ENCODE measurements around the gene NAT10.

Gene NAT10

DNA sequence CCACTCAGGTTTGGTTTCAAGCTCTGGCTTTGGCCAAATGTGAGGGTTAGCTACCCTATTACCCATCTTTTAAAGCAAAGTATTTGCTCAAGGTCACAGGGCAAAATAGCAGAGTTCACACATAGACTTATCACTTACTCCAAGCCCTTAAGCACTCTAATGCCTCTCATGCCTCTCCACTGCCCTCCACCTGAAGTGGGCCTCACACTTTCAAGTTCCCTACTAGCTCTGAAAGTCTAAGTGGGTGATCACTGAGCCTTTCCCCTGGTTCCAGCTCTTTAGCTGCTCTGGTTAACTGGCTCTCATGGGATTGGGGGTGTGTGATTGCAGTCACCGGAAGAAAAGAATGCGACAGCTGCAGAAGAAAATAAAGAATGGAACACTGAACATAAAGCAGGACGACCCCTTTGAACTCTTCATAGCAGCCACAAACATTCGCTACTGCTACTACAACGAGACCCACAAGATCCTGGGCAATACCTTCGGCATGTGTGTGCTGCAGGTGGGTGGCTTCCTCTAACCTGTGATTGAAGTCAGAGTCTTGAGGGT lies 6.4 kb downstream of the NAT10 start:
- FAIRE-seq: no peak

DNA sequence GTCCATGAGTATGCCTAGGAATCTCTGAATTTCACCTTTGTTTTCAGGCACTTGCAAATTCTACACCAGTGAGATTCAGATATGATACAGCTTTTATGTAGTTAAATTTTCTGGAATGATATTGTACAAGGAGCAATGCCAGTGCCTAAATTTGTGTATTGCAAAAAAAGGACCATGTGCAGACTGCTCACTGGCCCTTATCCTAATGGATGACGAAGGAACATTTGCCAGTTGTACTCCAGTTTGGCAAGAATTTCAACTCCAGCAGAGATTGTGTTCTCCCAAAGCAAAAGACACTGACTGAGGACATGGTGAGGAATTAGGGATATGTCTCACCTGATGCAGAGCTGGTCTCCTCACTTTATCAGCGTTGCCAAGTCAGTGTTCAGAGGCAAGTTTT lies 8.6 kb downstream of the NAT10 start:
- FAIRE-seq: no peak

DNA sequence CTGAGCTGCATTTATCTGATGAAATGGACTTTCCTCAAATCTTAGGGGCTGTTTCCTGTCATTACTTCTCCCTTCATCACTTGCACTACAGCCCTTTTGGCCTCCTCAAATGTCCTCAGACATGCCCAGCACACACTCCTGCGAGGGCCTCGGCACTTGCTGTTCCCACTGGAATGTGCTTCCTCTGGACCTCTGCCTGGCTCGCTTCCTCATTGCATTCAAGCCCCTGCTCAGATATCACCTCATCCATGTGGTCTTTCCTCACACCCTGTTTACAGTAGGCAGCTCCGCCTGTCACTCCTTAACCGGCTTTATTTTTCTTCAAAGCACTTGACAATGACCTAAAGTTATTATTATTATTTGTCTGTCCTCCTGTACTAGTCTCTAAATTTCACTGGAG lies 9.0 kb downstream of the NAT10 start:
- no peak for FAIRE-seq

DNA sequence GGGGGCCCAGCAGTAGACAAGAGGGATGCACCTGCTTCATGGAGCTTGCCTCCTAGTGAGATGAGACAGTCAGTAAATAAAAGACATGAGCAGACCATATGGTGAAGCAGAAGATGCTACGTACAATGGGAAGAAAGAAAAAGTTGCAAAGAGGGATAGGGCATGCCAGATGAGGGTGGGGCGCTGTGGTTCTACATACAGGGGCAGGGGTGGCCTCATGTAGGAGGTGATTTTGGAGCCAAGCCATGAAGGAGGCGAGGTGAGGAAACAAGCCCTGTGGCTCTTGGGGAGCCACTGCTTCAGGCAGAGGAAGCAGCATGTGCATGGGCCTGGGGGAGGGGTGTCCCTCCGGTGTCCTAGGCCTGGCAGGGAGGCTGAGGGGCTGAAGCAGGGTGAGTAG lies 15.2 kb downstream of the NAT10 start:
- FAIRE-seq: no peak

DNA sequence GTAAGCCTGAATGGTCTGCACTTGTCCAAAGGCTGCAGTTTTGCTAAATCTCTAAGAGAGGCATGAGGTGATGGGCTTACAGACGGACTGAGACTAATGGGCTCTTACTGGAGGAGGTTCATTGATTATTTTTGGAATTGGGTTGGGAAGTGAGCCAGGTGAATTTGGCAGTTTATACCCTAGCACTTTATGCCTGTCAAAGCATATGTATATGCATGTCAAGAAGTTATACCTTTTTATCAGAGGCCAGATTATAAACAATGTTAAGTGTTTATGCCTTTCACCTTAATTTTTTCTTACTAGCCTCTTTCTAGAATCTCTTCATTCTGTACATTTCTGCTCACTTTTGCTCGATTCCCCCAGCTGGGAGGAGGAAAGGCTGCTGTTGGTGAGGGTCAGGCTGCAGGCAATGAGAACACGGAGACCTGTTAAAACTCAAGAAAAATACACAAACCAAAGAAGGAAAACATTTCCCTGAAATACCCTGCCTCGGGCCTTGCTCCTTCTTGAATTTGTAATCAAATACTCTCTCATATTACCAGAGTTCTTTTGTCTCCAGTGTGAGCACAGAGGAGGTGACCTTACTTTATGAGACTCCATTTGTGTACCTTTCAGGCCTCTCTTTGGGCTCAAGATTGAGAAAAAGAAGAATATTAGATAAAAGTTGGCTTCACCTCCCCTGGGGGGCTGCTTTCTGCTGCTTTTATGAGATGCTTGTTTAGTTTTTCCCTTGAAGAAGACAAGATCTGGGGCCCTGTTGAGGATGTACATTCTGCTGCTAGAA lies 19.6 kb downstream of the NAT10 start:
- no peak for FAIRE-seq

DNA sequence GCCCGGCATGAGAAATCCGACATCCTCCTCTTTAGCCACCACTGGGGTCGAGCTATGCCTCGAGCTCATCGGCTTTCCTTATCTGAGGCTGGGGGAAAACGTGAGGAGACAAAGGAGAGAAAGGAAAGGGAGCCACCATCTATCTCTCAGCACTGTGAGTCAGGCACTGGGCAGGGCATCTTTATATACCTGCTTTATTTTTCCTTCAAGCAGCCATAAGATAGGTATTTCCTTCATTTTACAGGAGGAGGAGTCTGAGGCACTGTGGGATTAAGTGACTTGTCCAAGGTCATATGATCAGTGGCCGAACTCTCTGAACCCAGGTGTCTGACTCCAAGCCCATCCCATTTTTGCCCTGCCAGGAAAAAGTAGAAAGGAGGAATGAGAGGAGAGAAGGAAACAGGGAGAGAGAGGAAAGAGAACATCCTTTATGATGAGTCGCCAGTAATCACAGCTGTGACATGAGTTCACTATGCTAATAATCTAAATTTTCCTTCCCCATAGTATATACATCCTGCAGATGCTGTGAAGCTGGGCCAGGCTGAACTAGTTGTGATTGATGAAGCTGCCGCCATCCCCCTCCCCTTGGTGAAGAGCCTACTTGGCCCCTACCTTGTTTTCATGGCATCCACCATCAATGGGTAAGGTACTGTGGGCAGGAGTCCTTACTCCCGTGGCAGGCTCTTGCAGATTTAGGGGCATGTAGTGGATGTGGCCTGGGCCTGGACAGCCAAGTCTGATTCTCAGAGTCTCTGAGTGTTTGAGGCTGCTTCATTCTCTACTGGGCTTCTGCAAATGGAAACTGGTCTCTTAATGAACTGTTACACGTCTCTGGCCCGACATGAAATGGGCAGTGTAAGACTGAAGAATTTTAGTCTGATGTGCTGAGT lies 21.8 kb downstream of the NAT10 start:
- no peak for FAIRE-seq

DNA sequence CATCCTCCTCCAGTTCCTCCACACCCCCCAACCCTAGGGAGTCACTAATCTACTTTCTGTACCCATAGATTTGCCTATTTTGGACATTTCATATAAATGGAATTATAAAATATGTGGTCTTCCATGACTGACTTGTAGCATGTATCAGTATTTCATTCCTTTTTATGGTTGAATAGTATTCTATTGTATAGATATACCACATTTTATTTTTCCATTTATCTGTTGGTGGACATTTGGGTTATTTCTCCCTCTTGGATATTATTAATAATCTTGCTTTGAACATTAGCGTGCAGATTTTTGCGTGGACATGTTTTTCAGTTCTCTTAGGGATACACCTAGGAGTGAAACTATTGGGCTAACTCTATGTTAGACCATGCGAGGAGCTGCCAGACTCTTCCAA lies 23.4 kb downstream of the NAT10 start:
- FAIRE-seq: no peak

DNA sequence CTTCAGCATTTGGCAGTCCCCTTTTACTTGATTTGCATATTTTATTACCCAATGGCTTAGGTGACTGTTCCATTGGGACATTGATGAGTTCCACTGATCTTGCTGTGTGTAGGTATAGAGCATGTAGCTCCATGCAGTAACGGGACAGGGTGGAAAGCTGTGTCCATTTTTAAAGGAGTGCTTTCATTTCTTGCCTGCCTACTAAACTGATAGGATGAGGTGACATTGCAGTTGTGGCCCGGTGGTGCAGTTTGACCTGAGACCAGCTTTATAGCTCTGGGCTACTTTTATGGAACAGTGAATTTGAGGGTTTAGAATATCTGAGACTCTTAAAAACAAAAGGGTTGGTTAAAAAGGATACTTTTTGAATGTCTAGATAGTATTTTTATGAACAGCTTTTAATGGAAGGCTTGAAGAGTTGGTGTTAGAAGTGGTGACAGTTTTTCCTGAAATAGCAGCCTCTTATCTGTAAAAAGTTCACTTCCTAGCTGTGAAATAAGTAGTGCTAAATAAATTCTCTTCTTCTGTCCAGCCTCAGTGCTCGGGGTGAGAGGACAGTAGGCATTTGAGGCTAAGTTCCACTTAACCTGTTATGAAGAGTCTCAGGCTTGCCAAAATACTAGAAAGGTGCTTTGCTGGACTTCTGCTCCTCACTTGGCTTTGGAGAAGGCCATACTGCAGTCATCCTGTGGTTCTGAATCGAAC lies 27.0 kb downstream of the NAT10 start:
- FAIRE-seq: no peak

DNA sequence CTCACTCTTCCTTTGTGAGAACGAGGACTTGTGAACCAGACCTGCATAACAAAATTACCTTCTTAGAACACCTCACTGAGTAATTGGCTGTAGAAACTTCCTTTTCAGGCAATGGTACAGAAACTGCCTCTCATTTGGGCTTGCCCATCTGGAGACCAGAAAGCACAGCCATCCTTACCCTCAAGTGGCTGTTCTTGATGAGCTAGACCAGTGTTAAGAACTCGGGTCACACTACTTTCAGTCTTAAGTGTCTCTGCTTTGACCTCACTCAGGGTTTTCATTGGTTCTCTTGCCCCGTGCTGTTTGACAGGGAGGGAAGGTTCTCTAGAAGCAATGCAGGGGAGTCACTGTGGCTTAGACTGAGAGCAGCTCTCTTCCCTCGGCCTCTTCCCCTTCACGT lies 29.3 kb downstream of the NAT10 start:
- FAIRE-seq: no peak

DNA sequence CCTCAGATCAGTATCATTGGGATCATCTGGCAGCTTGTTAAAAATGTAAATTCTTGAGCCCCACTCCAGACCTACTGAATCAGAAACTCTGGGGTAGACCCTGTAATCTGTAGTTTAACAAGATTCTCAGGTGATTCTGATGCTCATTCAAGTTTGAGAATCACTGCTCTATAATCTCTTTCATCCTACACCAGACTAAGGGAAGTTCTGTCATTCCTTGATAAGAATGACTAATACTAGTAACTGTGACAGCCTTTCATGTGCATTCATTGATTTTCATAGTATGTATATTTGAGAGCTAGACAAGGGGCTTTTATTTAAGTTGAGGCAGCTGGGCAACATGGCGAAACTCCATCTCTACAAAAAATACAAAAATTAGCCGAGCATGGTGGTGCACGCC lies 30.0 kb downstream of the NAT10 start:
- no peak for FAIRE-seq

DNA sequence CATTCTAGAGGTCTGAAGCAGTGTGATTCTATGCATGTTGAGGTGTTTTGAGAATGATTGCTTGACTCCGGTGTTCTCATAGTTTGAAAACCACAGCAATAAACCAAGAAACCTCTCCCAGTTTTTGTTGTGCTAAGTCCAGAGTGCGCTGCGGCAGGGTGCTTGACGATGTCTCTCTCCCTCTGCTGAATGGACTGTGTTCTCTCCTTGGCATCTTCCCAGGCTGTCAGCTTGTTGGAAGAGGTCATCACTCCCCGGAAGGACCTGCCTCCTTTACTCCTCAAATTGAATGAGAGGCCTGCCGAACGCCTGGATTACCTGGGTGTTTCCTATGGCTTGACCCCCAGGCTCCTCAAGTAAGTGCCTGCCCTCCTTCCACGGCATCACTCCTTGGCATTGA lies 31.0 kb downstream of the NAT10 start:
- FAIRE-seq: no peak

DNA sequence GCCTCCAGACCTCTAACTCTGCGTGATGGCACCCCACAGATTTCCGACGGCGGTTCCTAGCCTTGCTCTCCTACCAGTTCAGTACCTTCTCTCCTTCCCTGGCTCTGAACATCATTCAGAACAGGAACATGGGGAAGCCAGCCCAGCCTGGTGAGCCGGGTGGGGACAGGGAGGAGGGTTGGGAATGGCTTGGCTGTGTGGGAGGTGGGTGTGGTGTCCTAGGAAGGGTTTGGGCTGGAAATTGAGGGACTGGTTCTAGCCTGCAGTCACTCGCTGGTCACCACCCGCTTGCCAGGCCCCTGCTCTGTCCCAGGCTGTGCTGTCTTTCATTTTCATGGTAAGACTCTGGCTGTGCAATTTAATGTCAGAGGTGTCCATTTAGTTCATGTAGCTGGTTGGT lies 33.9 kb downstream of the NAT10 start:
- FAIRE-seq: no peak

DNA sequence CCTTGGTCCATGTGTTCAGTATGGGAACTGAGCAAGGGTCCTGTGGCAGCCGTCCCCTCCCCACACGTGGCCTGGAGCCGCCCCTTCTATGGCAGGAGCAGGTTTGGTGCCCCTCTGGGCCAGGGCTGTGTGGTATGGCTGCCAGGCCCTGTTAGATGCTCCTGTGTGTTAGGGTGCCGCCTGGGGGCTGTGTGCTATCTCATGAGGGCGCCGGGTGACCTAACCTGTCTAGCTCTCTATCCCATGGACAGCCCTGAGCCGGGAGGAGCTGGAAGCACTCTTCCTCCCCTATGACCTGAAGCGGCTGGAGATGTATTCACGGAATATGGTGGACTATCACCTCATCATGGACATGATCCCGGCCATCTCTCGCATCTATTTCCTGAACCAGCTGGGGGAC lies 34.7 kb downstream of the NAT10 start:
- no peak for FAIRE-seq

DNA sequence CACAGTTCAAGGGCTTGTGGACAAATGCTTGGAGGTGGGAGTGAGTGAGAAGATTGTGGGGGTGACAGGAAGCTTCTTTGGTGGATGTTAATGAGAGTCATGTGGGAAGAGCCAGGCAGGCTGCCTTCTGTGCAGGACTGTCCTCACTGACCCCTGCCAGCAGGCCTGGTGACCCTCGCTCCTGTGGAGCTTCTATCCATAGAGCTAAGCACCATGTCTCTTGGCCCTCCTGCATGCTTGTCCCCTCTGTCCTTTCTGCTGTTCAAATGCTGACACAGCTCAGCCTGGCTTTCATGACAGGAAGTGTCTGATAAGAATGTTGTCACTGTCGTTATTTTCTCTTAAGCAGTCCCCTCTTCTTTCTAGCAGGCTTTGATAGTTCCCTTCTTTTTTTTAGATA lies 37.6 kb downstream of the NAT10 start:
- no peak for FAIRE-seq

DNA sequence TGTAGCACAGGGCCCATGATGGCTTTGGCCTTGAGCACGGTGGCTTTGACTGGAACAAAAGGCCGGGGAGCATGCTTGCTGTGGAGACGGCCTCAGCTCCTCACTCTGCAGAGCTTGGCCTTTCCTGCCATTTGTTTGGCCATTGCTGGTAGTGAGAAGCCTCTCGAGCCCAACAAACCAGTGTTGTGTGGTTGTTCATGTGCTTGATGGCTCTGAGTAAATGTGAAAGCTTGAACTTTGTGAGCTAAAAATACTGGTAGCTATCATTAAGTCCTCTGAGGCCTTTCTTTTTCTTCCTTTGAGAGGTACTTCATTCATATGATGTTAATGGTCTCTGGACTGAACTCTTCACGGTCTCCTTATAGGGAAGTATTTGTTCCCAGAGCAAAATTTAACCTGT lies 39.6 kb downstream of the NAT10 start:
- FAIRE-seq: no peak

DNA sequence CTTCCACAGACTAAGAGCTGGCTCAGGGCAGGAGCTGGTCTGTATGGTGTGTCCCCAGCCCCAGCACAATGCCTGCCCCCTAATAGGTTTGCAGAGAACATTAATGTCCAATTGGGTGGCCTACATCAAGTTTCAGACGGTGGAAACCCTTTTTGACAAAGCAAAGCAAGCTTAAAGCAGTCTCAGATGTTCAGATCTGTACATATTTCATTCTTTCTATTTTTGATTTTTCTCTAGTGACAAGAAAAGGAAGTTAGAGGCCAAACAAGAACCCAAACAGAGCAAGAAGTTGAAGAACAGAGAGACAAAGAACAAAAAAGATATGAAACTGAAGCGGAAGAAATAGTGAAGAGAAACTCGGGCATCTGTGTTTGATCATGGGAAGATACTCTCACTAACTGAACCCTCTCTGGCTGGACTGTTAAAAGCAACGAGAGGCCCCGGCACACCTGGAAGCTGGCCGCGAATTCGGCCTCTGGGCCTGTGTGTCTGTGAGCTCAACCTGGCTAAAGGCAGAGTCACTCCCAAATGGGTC lies 40.5 kb downstream of the NAT10 start:
- no peak for FAIRE-seq

DNA sequence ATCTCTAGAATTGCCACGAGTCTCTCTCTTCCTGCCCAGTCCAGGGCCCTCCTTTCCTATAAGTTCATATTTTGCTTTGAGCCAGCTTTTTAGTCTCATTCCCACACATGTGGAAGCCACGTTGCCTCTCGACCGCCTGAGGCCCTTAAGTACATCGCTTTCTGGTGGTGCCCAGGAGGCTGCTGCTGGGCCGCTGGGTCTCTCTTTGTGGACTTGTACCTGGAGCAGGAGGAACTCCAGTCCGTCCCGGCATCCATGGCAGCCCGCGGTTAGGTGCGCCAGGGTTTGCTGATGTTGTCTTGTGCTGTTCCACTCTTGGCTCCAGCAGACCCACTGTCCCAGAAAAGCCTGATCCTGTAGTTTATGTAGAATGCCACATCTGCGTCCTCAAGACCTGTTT lies 41.0 kb downstream of the NAT10 start:
- FAIRE-seq: no peak

DNA sequence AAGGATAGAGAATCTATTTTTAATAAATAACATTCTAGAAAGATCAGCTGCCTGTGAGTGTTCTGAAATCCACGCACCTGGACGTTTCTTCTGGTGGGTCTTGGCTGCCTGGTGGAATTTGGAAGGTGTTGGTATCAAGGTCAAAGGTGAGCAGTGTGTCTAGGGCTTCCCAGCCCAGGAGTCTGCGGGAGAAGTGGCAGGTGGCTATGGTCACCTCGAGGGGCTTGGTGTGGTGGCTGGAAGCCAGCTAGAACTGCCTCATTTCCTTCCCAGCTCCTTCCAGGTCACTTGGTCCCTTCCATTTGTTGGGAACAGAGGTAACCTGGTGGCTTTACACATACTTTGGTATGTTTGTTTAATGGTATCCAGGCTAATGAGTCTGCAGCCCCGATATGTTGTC lies 41.4 kb downstream of the NAT10 start:
- no peak for FAIRE-seq

DNA sequence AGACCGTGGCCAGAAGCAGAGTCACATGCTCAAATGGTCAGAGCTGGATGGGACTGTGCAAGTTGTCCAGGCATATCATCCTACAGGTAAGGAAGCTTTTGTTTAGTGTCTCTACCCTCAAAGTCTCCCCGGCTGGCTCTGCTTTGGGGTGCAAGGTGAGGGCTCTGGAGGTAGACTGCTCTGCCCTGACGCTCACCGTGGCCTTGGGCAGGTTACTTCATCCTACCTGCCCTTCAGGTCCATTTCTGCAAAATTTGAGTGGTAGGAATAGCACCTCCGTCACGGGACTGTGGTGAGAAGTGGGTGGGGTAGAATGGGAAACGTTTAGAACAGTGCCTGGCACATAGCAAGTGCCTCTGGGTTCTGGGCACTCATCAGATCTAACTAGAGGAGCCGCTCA lies 42.2 kb downstream of the NAT10 start:
- no peak for FAIRE-seq

DNA sequence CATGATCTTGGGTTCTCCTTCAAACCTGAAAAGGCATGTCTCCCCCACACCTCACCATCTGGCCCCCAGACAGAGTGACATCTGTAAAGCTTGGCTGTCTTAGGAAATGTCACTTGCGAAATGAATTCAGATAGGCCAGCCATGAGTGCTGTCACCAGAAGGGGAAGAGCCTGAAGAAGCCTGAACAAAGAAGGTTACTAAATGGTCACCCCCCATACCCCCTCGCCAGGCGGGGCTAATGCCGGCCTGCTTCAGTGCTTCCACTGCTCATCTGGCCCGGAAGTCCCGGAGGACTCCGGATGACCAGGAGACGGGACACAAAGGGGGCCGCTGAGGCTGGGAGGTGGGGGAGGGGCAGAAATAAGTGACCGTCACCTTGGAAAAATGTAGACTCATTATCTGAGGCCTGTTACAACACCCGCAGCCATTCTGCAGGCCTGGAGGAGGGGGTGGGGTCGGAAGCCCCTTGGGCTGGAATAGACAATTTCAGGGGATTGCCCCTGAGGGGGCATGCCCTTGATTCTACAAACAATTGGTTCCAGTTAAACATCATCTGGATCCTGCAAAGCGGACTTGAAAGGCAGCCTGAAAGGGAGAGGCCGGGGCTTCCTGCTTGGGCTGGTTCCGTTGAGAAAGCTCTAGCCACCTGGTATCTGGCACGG lies 43.2 kb downstream of the NAT10 start:
- FAIRE-seq: no peak

DNA sequence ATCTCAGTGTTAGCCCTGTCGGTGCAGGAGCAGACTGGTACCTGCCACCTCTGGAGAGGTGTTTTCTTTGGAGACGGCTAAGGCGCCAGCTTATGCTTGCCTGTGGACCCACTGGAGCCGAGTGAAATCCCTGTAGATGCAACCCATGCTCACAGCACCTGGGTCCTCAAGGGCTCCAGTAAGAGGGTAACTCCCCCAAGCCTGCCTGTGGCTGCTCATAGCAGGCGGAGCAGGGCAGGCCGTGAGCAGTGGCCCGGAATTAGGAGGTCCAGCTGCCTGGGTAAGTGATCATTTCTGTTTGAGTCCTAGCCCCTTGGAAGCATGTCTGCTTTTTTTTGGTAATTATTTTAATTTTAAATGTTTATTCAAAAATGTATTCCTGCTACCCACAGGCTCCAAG lies 43.8 kb downstream of the NAT10 start:
- no peak for FAIRE-seq

DNA sequence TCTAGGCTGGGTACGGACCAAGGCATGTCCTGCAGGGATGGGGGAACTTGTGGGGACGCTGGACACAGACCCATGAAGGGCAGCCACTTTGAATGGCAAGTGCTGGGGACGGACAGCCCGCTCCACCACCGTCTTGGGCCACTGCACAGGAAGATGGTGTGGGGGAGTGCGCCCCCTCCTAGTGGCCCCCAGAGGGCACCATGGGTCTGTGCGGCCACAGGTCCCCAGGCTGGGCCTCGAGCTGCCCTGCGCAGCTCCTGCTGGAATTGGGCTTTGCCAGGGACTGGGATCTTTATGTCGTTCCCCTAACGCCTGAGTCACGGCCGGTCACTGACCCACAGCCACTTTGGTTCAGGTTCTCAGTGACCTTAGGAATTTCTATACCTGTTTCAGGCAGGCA lies 44.4 kb downstream of the NAT10 start:
- no peak for FAIRE-seq
